GM21360 (cell line): ENCODE measurements around the gene PROSER3.
"Not testable (repeated sequence)": the region's sequence is repeated elsewhere in the genome, so short reads cannot be mapped to it uniquely, and the experiment has no call there.

ENCODE experiments used
- ATAC-seq: cut with Tn5 transposase; IDR thresholded peaks from one replicate; pipeline ENCODE4 v1.9.1; 2021; ENCODE audit warnings: mild to moderate bottlenecking, moderate library complexity; ENCODE audit not compliant: unreplicated experiment

Gene PROSER3

DNA sequence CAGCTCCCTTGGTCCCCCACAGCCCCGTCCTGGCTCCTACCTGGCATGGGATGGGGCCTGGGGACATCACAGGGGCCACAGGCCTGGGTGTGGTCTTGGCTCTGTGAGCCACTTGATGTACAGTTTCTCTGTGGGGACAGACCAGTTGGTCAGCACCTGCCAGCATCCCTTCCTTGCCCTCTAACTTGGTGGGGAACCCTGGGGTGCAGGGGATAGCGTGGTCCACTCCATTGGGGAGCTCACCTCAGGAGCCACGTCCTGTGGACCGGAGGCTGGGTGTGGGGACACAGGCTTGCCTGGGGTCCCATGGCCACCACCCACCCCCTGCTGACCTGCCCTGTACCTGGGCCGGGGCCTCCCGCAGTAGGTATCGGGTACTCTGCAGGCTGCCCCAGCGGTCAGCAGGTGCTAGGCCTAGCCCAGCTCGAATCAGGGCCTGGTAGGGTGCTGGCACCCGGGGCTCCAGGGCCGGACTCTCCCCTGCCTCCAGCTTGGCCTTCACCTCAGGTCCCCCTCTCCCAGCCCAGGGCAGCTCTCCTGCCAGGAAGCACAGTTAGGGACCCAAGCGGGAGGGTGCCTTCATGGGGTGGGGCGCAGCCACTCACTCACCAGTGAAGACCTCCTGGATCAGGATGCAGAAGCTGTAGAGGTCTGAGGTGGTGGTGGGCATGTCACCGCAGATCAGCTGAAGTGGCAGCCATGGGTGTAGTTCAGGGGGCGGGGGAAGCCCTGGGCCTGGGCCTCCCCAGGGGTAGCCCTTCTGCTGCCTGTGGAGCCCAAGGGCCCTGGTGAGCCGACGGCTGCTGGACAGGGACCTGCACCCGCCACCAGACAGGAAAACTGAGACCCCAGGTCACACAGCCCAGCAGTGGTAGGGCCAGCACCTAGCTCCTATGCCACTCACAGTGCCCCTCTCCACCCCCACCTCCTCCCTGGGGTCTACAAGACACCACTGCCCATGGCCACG lies 32.3 kb downstream of the PROSER3 start:
- no peak for ATAC-seq

DNA sequence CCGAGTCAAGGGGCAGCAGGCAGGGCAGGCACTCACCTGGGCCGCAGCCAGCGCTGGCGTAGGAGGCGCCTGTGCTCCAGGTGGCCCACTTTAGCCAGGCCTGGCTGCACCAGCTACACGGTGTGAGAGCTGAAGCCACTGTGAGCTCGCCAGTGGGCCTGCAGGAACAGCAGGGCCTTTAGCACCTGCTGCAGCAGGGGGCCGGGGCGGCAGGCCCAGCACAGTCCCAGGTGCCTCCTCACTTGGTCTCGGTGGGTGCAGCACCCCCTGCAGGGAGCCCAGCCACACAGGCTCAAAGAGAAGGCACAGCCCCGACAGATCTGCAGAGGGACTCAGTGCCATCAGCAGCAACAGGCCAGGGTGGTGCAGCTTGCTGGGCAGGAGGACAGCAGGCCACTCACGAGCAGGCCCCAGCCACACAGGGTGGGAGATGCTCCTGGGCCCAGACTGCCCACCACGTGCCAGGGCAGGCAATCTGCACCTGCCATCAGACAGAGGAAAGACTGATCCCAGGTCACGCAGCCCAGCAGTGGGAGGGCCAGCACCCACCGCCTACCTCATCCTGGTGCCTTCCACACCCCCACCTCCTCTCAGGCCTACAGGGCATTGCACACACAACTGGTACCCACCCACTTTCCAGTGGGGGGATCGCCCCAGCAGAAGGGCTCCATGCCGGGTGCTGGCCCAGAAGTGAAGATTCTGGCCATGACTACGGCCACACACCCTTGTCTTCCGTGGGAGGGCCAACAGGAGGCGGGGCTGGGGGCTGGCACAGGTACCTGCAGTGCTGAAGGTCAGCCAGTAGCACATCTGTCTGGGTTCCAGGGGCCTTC lies 33.2 kb downstream of the PROSER3 start:
- no peak for ATAC-seq

DNA sequence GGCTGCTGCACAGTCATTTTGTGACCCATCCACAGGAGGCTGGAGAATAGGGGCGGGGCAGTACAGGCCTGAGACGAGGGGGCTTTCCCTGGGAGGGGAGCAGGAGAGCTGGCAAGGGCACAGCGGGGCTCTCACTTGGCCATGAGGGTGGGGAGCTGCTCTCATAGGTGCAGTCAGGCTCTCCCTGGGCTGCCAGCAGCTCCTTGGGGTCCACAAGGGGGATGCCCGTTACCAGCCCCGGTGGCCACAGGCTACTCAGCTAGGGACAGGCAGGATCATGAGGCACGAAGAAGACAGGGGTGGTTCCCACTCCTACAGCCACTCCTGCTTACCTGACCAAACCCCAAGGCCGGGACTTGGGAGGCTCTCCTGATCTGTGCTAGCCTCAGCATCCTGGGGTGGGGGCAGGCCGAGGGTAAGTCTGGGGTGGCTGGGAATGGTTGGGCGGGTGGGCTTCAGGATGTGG lies 33.9 kb downstream of the PROSER3 start:
- ATAC-seq = no peak

- ATAC-seq = no peak
Observed at GRCh38 chr19:35792312-35792711, 34.3 kb downstream of the PROSER3 start.

DNA sequence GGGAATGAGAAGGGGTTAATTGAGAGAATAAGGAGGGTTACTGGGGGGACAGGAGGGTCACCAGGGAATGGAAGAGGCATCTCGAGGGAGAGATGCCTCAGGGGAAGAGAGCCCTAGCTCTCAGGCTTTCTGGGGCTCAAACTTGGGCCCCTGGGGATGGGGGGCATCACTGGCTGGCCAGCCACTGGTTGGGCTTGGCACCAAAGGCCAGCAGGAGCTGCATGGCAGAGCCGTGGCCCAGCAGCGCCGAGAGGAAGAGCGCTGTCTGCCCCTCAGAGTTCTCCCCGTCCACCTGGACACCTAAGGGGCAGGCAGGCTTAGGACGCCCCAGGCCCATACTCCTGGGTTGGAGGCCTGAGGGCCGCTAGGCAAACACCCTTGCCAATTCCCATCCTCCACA lies 34.9 kb downstream of the PROSER3 start:
- ATAC-seq = no peak

DNA sequence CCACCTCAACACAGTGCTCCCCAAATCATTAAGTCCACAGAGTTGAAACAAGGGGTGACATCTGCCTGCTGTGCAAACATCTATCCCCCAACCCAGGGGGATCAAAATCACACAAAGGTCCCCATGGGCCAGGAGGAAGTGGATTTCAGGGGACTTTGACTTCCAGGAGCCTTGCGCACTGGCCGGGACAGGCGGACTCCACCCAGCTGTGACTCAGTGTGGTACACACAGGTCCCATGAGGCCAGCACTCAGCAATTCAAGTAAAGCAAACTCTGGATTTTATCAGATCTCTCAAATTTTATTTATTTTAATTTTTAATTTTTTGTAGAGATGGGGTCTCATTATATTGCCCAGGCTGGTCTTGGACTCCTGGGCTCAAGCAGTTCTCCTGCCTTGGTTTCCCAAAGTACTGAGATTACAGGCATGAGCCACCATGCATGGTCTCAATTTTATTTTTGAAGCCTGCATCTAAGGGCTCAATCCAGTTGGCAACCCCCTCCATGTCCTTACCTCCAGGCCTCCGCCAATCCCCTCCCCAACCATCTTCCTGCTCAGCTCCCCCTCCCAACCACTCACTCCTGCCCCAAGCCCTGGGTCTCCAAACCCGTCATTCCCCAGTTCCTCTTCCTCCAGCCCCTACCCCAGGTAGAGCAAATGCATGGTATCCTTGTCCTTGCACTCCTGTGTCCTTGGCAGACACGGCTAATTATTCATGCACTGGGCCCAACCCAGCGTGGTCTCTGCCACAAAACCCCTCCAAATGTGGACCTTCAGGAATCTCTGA lies 35.6 kb downstream of the PROSER3 start:
- no peak for ATAC-seq

DNA sequence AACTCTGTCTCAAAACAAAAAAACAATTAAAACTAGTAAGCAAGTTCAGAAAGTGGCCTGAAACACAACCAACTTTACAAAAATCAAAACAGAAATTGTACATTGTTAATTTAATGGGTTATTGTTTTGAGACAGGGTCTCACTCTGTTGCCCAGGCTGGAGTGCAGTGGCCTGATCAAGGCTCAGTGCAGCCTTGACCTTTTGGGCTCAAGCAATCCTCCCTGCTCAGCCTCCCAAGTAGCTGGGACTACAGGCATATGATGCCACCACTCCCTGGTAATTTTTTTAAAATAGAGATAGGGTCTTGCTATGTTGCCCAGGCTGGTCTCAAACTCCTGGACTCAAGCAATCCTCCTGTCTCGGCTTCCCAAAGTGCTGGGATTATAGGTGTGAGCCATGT lies 37.6 kb downstream of the PROSER3 start:
- not testable (repeated sequence) for ATAC-seq

- no peak for ATAC-seq
Observed at GRCh38 chr19:35796645-35797542, 38.9 kb downstream of the PROSER3 start.

GRCh38 chr19:35797663-35798062 lies 39.7 kb downstream of the PROSER3 start:
- ATAC-seq = no peak

- ATAC-seq = no peak
Observed at GRCh38 chr19:35801828-35802227, 43.9 kb downstream of the PROSER3 start.

GRCh38 chr19:35805526-35806102 lies 47.6 kb downstream of the PROSER3 start:
- ATAC-seq = no peak

DNA sequence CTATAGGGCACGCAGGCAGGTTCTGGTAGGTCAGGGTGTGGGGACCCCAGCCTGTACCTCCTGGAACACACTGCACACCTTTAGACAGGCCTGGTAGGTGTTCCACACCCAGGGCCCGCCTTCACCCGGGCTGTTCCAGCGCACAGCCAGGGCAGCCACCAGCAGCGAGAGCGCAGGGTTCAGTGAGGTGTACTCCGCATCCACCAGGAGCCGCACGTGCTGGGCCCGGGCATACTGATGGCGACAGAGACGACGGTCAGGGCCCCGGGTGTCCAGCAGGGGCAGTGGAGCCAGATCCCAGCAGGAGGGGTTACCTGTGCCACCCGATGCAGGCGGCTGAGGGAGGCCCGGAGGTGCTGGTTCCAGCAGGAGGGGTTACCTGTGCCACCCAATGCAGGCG lies 48.6 kb downstream of the PROSER3 start:
- no peak for ATAC-seq

- no peak for ATAC-seq
Observed at GRCh38 chr19:35807633-35808032, 49.7 kb downstream of the PROSER3 start.

GRCh38 chr19:35811317-35812219 lies 53.6 kb downstream of the PROSER3 start:
- no peak for ATAC-seq

- no peak for ATAC-seq
Observed at GRCh38 chr19:35812220-35813042, 54.5 kb downstream of the PROSER3 start, which contains the start of gene PRODH2. Gene PRODH2 (minus strand): TSS chr19:35812845. CDS start chr19:35812805, 40 bp downstream.

DNA sequence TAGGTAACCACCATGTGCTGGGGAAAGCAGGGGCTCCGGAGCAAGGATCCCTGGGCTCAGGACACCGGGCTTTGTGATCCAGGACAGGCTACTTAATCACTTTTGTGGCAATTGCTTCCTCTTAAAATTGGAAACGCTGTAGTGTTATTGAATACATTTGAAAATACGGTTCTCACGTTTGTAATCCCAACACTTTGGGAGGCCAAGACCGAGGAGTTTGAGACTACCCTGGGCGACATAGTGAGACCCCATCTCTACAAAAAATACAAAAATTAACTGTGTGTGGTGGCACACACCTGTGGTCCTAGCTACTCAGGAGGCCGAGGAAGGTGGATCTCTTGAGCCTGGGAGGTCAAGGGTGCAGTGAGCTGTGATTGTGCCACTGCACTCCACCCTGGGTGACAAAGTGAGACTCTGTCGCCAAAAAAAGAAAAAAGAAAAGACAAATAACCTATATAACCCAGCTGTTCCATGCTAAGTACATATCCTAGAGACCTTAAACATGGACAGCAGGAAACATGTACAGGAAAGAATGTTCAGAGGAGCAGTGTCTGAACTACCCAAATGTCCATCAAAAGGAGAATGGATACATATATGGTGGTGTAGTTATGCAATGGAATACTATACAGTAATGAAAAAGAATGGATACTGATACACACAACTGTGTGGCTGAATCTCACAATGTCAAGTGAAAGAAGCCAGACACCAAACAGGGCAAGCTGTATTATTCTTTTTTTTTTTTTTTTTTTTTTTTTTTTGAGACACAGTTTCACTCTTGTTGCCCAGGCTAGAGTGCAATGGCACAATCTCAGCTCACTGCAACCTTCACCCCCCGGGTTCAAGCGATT lies 55.3 kb downstream of the PROSER3 start:
- no peak for ATAC-seq

DNA sequence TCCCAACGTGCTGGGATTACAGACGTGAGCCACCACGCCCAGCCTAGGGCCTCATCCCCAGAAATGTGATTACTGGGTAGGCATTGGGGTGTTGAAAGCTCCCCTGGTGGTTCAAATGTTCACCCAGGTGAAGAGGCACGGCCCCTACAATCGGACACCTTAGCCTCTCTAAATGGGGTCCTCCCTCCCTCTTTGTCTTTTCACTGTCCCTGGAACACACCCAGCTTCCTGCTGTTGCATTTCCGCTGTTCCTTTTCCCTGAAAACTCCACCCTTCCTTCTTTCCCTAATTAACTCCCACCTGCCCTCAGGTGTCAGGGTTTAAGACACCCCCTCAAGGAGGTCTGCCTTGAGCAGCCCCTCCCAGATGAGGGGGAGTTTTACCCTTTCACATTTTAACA lies 58.3 kb downstream of the PROSER3 start:
- no peak for ATAC-seq
